ENCODE measurements around the gene ACOXL.

The ACOXL gene

GRCh38 chr2:111045771-111046444 lies 313.5 kb downstream of the ACOXL start:
- DNase-seq, result no peak

- no peak for DNase-seq
Measured at GRCh38 chr2:111046670-111047069, 314.3 kb downstream of the ACOXL start.

GRCh38 chr2:111048856-111049768 lies 316.7 kb downstream of the ACOXL start:
- DNase-seq, result no peak

GRCh38 chr2:111049792-111050640 lies 317.6 kb downstream of the ACOXL start:
- no peak for DNase-seq

- DNase-seq, result no peak
Measured at GRCh38 chr2:111050701-111051376, 318.5 kb downstream of the ACOXL start.

- DNase-seq, result no peak
Measured at GRCh38 chr2:111052621-111053020, 320.2 kb downstream of the ACOXL start.

GRCh38 chr2:111053266-111053665 lies 320.9 kb downstream of the ACOXL start:
- no peak for DNase-seq

- no peak for DNase-seq
Measured at GRCh38 chr2:111053825-111054515, 321.6 kb downstream of the ACOXL start.

- DNase-seq, result no peak
Measured at GRCh38 chr2:111054791-111055691, 322.7 kb downstream of the ACOXL start.

- DNase-seq, result no peak
Measured at GRCh38 chr2:111055735-111056134, 323.4 kb downstream of the ACOXL start.

- no peak for DNase-seq
Measured at GRCh38 chr2:111057045-111057444, 324.7 kb downstream of the ACOXL start.

GRCh38 chr2:111057721-111058120 lies 325.3 kb downstream of the ACOXL start:
- DNase-seq, result no peak

GRCh38 chr2:111058264-111058663 lies 325.9 kb downstream of the ACOXL start:
- DNase-seq, result no peak

- no peak for DNase-seq
Measured at GRCh38 chr2:111061191-111061590, 328.8 kb downstream of the ACOXL start.

- no peak for DNase-seq
Measured at GRCh38 chr2:111062417-111062816, 330.0 kb downstream of the ACOXL start.

GRCh38 chr2:111066062-111066593 lies 333.8 kb downstream of the ACOXL start:
- DNase-seq, result no peak

GRCh38 chr2:111068435-111069058 lies 336.2 kb downstream of the ACOXL start:
- DNase-seq, result no peak

- DNase-seq, result no peak
Measured at GRCh38 chr2:111069722-111070121, 337.3 kb downstream of the ACOXL start.

- no peak for DNase-seq
Measured at GRCh38 chr2:111071600-111072171, 339.3 kb downstream of the ACOXL start.

All from right hindlimb (tissue), 1 donor.